HEK293T (cell line): ENCODE data around the gene CYSLTR2.

ENCODE experiments used
- CTCF ChIA-PET: fragments of 350-600 bp; formaldehyde crosslinking; extraction: SDS; loops from one replicate; lab custom pipeline; 2021; ENCODE audit warnings: antibody characterized with exemption, inconsistent platforms; lab: Yijun Ruan, JAX
- POLR2A ChIA-PET: fragments of 350-600 bp; formaldehyde crosslinking; extraction: SDS; loops from one replicate; lab custom pipeline; 2020; ENCODE audit warnings: antibody characterized with exemption, inconsistent platforms; lab: Yijun Ruan, JAX
- DNase-seq: peaks from one replicate; pipeline ENCODE4 v3.0.0; 2012; ENCODE audit warnings: mixed read lengths; ENCODE audit errors: extremely low spot score
- ARNT ChIP-seq: fragments of 450-650 bp; IDR thresholded peaks from 2 replicates; pipeline ENCODE4 v1.6.1; 2017; ENCODE audit warnings: mild to moderate bottlenecking
- BHLHE40 ChIP-seq: fragments of 450-650 bp; IDR thresholded peaks from 2 replicates; pipeline ENCODE4 v1.6.1; 2016; ENCODE audit warnings: mild to moderate bottlenecking, moderate library complexity, borderline replicate concordance
- CTBP1 ChIP-seq: fragments of 450-650 bp; IDR thresholded peaks from 2 replicates; pipeline ENCODE4 v1.6.1; 2016; ENCODE audit warnings: borderline replicate concordance
- ELF4 ChIP-seq: fragments of 450-650 bp; IDR thresholded peaks from 2 replicates; pipeline ENCODE4 v1.6.1; 2017; ENCODE audit warnings: antibody characterized with exemption
- FOXA1 ChIP-seq: fragments of 450-650 bp; IDR thresholded peaks from 2 replicates; pipeline ENCODE4 v1.6.1; 2016; ENCODE audit warnings: mild to moderate bottlenecking
- FOXK2 ChIP-seq: fragments of 450-650 bp; IDR thresholded peaks from 2 replicates; pipeline ENCODE4 v1.6.1; 2016; ENCODE audit warnings: mild to moderate bottlenecking
- FOXM1 ChIP-seq: fragments of 450-650 bp; IDR thresholded peaks from 2 replicates; pipeline ENCODE4 v1.6.1; 2017; ENCODE audit warnings: mild to moderate bottlenecking, borderline replicate concordance
- HDGF ChIP-seq: fragments of 450-650 bp; IDR thresholded peaks from 2 replicates; pipeline ENCODE4 v1.6.1; 2017; ENCODE audit warnings: antibody characterized with exemption, borderline replicate concordance
- L3MBTL2 ChIP-seq: fragments of 450-650 bp; conservative IDR thresholded peaks from 2 replicates; pipeline ENCODE4 v1.6.1; 2016; ENCODE audit warnings: mild to moderate bottlenecking
- LEF1 ChIP-seq: fragments of 450-650 bp; IDR thresholded peaks from 2 replicates; pipeline ENCODE4 v1.6.1; 2017; ENCODE audit warnings: mild to moderate bottlenecking, borderline replicate concordance
- NFRKB ChIP-seq: fragments of 450-650 bp; IDR thresholded peaks from 2 replicates; pipeline ENCODE4 v1.6.1; 2016; ENCODE audit warnings: mild to moderate bottlenecking, moderate library complexity
- SP1 ChIP-seq: fragments of 450-650 bp; IDR thresholded peaks from 2 replicates; pipeline ENCODE4 v1.6.1; 2017
- SUZ12 ChIP-seq: fragments of 450-650 bp; IDR thresholded peaks from 2 replicates; pipeline ENCODE4 v1.6.1; 2016; ENCODE audit warnings: mild to moderate bottlenecking
- TARDBP ChIP-seq: fragments of 450-650 bp; IDR thresholded peaks from 2 replicates; pipeline ENCODE4 v1.6.1; 2016
- ZNF384 ChIP-seq: fragments of 450-650 bp; IDR thresholded peaks from 2 replicates; pipeline ENCODE4 v1.6.1; 2016
- TF ChIP-seq, protein P1 (sequence below): fragments of 450-650 bp; IDR thresholded peaks from 2 replicates; pipeline ENCODE4 v1.6.1; 2016

CYSLTR2 gene

GRCh38 chr13:48727241-48728011 lies 73.7 kb downstream of the CYSLTR2 start:
- peak; percentile 21 for DNase-seq
- CTCF ChIA-PET, result no interaction called here
- no peak for TF ChIP-seq BHLHE40
- TF ChIP-seq, protein P1, sequence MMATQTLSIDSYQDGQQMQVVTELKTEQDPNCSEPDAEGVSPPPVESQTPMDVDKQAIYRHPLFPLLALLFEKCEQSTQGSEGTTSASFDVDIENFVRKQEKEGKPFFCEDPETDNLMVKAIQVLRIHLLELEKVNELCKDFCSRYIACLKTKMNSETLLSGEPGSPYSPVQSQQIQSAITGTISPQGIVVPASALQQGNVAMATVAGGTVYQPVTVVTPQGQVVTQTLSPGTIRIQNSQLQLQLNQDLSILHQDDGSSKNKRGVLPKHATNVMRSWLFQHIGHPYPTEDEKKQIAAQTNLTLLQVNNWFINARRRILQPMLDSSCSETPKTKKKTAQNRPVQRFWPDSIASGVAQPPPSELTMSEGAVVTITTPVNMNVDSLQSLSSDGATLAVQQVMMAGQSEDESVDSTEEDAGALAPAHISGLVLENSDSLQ, result peak; percentile 85
- peak; percentile 74; the same call in 1 of the 2 replicates for TF ChIP-seq CTBP1
- POLR2A ChIA-PET, result no interaction called here

- ChIA-PET POLR2A (no interaction called here), CTCF (no interaction called here)
- no peak for DNase-seq
Observed at GRCh38 chr13:48728226-48728625, 74.5 kb downstream of the CYSLTR2 start.

DNA sequence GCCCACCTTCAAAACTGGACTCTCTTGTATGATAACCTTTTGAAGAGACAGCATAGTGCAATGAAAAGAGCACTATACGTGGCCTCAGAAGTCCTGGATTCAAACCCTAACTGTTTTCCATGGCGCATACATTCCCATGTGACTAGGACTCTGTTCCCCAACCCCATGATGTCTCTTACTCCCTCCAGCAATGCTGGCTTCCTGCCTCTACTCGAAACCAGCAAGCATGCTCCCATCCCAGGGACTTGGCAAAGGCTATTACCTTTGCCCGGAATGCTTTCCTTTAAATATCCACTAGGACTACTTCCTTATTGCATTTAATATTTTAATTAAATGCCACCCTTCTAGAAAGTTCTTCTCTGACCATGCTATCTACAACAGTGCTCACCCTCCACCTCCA lies 75.1 kb downstream of the CYSLTR2 start:
- CTCF ChIA-PET, result no interaction called here

More at GRCh38 chr13:48728226-48728625, 74.5 kb downstream of the CYSLTR2 start:
- no peak for TF ChIP-seq FOXM1
- TF ChIP-seq TARDBP, result no peak
- TF ChIP-seq ZNF384, result no peak
- TF ChIP-seq SP1, result no peak
- TF ChIP-seq FOXA1, result no peak
- TF ChIP-seq CTBP1, result no peak
- no peak for TF ChIP-seq HDGF
- no peak for TF ChIP-seq L3MBTL2

DNA sequence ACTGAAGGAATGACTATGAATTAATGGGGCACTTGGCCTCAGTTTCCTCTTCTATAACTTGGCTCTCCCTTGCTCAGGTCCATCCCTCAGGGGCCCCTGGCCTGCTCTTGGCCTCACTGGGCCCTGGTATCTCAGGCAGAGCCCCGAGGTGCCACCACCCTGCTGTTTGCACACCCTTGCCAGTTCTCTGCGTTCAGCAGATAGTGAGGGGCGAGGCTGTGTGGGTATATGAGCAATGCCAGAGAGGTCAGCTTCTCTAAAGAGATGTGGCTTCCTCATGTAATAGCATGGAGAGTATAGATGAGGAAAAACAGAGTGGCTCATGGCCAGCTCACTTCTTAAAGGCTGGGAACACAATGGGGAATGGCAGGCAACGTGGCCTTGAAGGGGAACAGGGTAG lies 76.1 kb downstream of the CYSLTR2 start:
- POLR2A ChIA-PET, result no interaction called here
- TF ChIP-seq L3MBTL2 (no peak), HDGF (no peak), ELF4 (no peak), LEF1 (no peak), FOXA1 (no peak), ARNT (no peak), NFRKB (no peak), CTBP1 (no peak), ZNF384 (no peak), BHLHE40 (no peak), FOXM1 (no peak), SUZ12 (no peak), TARDBP (no peak), SP1 (no peak), FOXK2 (no peak)
- TF ChIP-seq, protein P1, result no peak
- DNase-seq, result no peak
- CTCF ChIA-PET, result no interaction called here

More for the DNA sequence above, 75.1 kb downstream of the CYSLTR2 start:
- POLR2A ChIA-PET, result no interaction called here
- TF ChIP-seq LEF1 (no peak), ARNT (no peak), CTBP1 (no peak), ELF4 (no peak), TARDBP (no peak), L3MBTL2 (no peak), HDGF (no peak), FOXK2 (no peak), FOXA1 (no peak), BHLHE40 (no peak), SP1 (no peak), FOXM1 (no peak)
- TF ChIP-seq, protein P1, result no peak
- no peak for DNase-seq

GRCh38 chr13:48731001-48731658 lies 77.4 kb downstream of the CYSLTR2 start:
- ChIA-PET CTCF (interaction anchor here (0.7 to 1.1 kb wide), 4 partner anchors 8 to 19 kb away, joined by 3 to 4 read pairs (median 3); no protein-coding TSS in a partner anchor), POLR2A (no interaction called here)
- no peak for TF ChIP-seq SP1
- no peak for TF ChIP-seq FOXK2
- no peak for TF ChIP-seq SUZ12
- TF ChIP-seq LEF1, result no peak
- no peak for TF ChIP-seq TARDBP
- no peak for TF ChIP-seq FOXM1
- no peak for DNase-seq

DNA sequence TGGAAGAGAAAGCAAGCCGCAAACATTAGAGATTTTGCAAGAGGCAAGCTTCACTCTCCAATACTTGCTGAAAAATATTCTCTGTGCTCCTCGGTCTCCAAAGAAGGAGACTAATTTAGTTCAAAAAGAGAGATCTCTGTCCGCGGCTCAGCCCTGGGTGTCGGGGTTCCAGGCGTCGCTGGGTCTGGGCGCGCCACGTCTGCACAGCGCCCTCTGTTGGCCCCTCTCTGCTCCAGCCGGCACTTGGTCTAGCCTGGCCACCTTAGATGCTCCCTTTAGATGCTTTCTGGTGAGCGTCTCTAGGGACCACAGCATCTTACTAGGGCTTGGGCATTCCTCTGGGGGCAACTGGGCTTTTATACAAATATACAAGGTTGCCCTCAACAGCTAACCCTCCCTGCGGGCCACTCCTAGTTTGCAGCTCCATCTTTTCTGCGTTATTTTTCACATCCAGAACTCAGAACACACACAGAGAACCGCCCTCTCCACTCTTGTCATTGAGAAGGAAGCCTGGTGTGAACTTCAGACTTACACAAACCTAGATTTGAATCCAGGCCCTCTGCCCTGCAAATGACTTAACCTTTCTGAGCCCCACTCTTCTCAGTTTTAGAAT lies 78.3 kb downstream of the CYSLTR2 start:
- TF ChIP-seq FOXK2, result no peak
- no peak for TF ChIP-seq HDGF
- no peak for TF ChIP-seq LEF1
- TF ChIP-seq TARDBP, result no peak
- no peak for TF ChIP-seq CTBP1
- TF ChIP-seq BHLHE40, result no peak
- no peak for TF ChIP-seq SP1
- TF ChIP-seq, protein P1, result no peak
- no peak for TF ChIP-seq ELF4
- TF ChIP-seq NFRKB, result no peak
- TF ChIP-seq FOXA1, result no peak
- TF ChIP-seq SUZ12, result no peak
- TF ChIP-seq L3MBTL2, result no peak
- TF ChIP-seq ZNF384, result no peak
- no peak for TF ChIP-seq FOXM1
- TF ChIP-seq ARNT, result no peak
- POLR2A ChIA-PET, result no interaction called here
- CTCF ChIA-PET, result interaction anchor here (0.9 to 1.1 kb wide), 3 partner anchors 9 to 18 kb away, joined by 3 to 4 read pairs (median 3); no protein-coding TSS in a partner anchor
- DNase-seq, result peak; percentile 75
